Kidney glomerular epithelial cell (primary cell): ENCODE results near the gene PDS5B.
"Not testable (repeated sequence)": the region's sequence is repeated elsewhere in the genome, so short reads cannot be mapped to it uniquely, and the experiment has no call there.

Experiments used
- DNase-seq: peaks from one replicate; lab custom pipeline; 2025; lab: John Stamatoyannopoulos, UW

Gene PDS5B

GRCh38 chr13:32650705-32651311 is 64.6 kb downstream of the PDS5B start:
- peak; percentile 45 for DNase-seq

- DNase-seq = no peak
These were observed 71.1 kb downstream of the PDS5B start for GRCh38 chr13:32657309-32657708.

- peak; percentile 22 for DNase-seq
These were observed 73.5 kb downstream of the PDS5B start for GRCh38 chr13:32659736-32660135.

GRCh38 chr13:32660227-32660626 is 74.0 kb downstream of the PDS5B start:
- no peak for DNase-seq

- DNase-seq = no peak
These were observed 75.4 kb downstream of the PDS5B start for GRCh38 chr13:32661685-32662084.

- DNase-seq = no peak
These were observed 77.4 kb downstream of the PDS5B start for GRCh38 chr13:32663660-32664059.

- no peak for DNase-seq
These were observed 80.8 kb downstream of the PDS5B start for GRCh38 chr13:32666990-32667571.

- peak; percentile 27 for DNase-seq
These were observed 82.9 kb downstream of the PDS5B start for GRCh38 chr13:32669030-32669646.

- no peak for DNase-seq
These were observed 88.3 kb downstream of the PDS5B start for GRCh38 chr13:32674503-32674902.

GRCh38 chr13:32676242-32676641 is 90.0 kb downstream of the PDS5B start:
- no peak for DNase-seq

GRCh38 chr13:32682130-32682529 is 95.9 kb downstream of the PDS5B start:
- no peak for DNase-seq

- no peak for DNase-seq
These were observed 96.5 kb downstream of the PDS5B start for GRCh38 chr13:32682740-32683139.

- DNase-seq = no peak
These were observed 101.0 kb downstream of the PDS5B start for GRCh38 chr13:32687275-32687674.

GRCh38 chr13:32695602-32696250 is 109.5 kb downstream of the PDS5B start:
- no peak for DNase-seq

GRCh38 chr13:32707471-32707870 is 121.2 kb downstream of the PDS5B start:
- no peak for DNase-seq

GRCh38 chr13:32713397-32713796 is 127.1 kb downstream of the PDS5B start:
- DNase-seq = no peak

- not testable (repeated sequence) for DNase-seq
These were observed 129.9 kb downstream of the PDS5B start for GRCh38 chr13:32716201-32716600.

GRCh38 chr13:32720026-32720425 is 133.8 kb downstream of the PDS5B start:
- DNase-seq = no peak

- DNase-seq = not testable (repeated sequence)
These were observed 135.1 kb downstream of the PDS5B start for GRCh38 chr13:32721131-32722034.

- no peak for DNase-seq
These were observed 136.1 kb downstream of the PDS5B start for GRCh38 chr13:32722340-32722739.

GRCh38 chr13:32723987-32724386 is 137.7 kb downstream of the PDS5B start:
- DNase-seq = no peak
